ENCODE results near the gene TMEM127. TPM values are rescaled to one million over a fixed set of nuclear protein-coding genes. Genes with fewer than 3 reads are reported as not detected.
"Not testable (repeated sequence)": the region's sequence is repeated elsewhere in the genome, so short reads cannot be mapped to it uniquely, and the experiment has no call there.

The TMEM127 gene
- total RNA-seq, 1 donor from 2014 or later, result 41.1 TPM

- intact Hi-C loops (cut with micrococcal nuclease), result loop anchor here (1.0 kb wide), 1 partner anchor 34 kb away; the partner anchor contains the start of gene STARD7
Measured at GRCh38 chr2:96241900-96242611, 23.7 kb downstream of the TMEM127 start.

DNA sequence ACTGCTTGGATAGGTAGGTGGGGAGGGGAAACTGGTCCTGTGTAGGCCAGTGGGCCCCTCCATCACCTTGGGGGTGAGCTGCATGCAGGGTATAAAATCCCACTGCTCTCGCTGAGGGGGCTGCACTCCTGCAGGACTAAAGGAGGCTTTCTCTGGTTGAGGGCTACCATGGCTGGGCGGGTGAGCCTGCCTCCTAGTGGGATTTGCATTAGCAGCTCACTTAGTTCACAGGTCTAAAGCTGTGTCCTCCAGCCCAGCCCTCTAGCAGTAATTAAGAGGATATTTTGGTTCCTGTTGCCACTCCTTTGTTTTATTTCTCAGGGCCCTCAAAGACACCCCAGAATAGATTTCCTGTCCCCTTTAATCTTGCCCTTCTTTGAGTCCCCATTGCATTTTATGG, 24.6 kb downstream of the TMEM127 start:
- intact Hi-C loops (cut with micrococcal nuclease), result no loop called here

- intact Hi-C loops (cut with micrococcal nuclease), result no loop called here
Measured at GRCh38 chr2:96240341-96241038, 25.3 kb downstream of the TMEM127 start.

- intact Hi-C loops (cut with micrococcal nuclease), result no loop called here
Measured at GRCh38 chr2:96239745-96240264, 26.0 kb downstream of the TMEM127 start.

- intact Hi-C loops (cut with micrococcal nuclease), result no loop called here
Measured at GRCh38 chr2:96239091-96239490, 26.7 kb downstream of the TMEM127 start.

DNA sequence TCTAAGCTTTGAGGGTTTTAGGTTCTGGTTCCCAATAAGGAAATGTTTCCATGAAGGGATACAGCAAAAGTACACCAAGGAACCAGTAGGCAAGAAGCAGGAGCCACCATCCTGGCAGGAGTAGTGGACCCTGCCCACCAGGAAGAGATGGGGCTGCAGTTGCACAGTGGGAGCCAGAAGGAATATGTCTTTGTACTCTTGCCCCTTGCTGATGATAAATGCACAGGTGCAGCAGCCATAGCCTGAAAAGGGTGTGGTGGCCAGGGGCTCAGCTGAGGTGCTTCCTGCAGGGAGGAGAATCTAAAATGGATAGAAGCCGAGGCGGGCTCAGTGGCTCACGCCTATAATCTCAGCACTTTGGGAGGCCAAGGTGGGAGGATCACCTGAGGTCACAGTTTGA, 27.5 kb downstream of the TMEM127 start:
- intact Hi-C loops (cut with micrococcal nuclease), result no loop called here

- intact Hi-C loops (cut with micrococcal nuclease), result no loop called here
Measured at GRCh38 chr2:96236882-96237281, 28.9 kb downstream of the TMEM127 start.

GRCh38 chr2:96233880-96234316, 31.9 kb downstream of the TMEM127 start:
- intact Hi-C loops (cut with micrococcal nuclease), result no loop called here

DNA sequence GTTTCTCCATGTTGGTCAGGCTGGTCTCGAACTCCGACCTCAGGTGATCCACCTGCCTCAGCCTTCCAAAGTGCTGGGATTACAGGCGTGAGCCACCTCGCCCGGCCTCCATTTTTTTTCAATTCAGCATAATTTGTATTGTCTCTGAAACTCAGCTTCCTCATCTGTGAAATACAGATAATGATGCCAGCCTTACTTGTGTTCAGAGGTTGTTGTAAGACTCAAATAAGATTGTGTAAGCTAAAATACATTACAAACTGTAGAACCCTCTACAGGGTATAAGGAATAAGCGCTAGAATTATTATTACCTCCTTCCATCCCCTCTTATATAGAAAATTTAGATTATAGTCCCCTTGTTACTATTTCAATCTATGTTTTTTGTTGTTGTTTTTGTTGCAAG, 32.4 kb downstream of the TMEM127 start:
- intact Hi-C loops (cut with micrococcal nuclease), result no loop called here

- intact Hi-C loops (cut with micrococcal nuclease), result no loop called here
Measured at GRCh38 chr2:96231316-96231715, 34.5 kb downstream of the TMEM127 start.

DNA sequence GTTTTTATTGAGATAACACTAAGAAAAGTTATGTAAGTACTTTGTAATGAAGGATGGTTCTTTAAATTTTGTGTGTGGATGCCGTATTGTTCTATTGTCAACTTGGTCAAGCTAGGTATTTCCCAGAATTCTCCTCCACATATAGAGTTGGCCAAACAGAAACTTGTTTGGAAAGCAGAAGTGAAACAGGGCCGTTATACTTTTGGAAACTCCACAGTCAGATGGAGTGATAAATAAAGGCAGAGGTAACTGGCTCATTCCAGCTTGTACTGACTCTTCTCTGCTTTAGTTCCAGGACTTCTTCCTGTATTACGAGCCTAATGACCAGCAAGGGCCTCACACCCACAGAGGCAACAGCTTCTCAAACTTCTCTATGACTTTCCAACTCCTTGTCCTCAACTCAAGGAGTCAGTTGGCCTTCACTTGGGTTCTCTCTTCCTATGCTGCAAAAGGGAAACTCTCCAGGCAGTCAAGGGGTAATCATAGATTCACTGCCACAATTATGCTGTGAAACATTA, 40.7 kb downstream of the TMEM127 start:
- intact Hi-C loops (cut with micrococcal nuclease), result no loop called here

DNA sequence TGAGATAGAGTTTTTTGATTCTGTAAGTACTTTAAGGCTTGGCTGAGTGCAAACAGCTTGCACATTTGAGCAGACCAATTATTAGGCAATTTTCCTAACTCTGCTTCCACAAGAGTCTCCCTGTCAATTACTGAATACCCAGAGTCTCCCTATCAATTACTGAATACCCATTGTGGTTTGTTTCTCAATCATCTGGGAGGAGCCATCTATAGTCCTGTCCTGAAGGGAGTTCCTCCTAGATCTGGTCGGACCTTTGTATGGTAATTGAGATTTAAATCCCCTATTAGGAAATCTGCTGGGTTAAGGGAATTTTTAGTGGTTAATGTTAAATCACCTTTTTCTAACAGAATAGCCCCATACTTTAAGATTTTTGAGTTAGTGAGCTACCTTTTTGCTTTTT, 44.7 kb downstream of the TMEM127 start:
- intact Hi-C loops (cut with micrococcal nuclease), result not testable (repeated sequence)

DNA sequence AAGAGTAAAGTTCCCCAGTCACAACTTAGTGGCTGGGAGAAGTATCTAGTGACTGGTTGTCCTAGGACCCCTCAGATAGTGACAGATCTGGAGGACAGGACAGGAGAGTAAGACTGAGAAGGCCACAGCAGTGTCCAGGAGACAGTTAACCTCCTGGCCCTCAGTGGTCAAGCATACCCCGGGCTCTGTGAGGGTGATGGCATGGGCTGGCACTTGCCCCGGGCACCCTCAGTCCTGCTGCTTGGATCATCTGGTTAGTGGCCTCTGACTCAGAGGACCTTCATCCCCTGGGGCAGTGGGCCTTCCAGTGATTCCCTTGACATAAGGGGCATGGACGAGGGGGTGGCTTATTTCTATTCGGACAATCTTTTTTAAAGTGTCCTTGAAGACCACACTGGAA, 45.8 kb downstream of the TMEM127 start:
- intact Hi-C loops (cut with micrococcal nuclease), result not testable (repeated sequence)

DNA sequence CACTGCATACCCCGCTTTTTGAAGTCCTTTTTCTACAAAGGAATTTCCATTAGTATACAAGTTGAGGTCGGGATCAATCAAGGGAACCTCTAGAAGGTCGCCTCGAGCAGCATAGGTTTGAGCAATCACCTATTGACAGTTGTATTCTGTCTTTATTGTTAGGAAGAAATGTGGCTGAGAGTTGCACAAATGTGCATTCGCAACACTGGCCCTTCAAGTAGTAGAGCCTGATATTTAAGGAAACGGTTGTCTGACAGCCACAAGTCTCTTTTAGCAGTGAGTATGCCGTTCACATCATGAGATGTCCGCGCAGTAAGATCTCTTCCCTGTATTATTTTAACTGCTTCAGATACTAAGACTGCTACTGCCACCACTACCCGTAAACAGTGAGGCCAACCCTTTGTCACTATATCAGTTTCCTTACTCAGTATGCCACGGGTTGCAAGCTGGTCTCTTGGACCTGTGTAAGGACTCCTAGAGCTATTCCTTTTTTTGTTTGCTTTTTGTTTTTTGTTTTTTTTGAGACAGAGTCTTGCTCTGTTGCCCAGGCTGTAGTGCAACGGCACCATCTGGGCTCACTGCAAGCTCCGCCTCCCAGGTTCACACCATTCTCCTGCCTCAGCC, 47.2 kb downstream of the TMEM127 start:
- intact Hi-C loops (cut with micrococcal nuclease), result no loop called here

- intact Hi-C loops (cut with micrococcal nuclease), result no loop called here
Measured at GRCh38 chr2:96214554-96214953, 51.2 kb downstream of the TMEM127 start.

- intact Hi-C loops (cut with micrococcal nuclease), result no loop called here
Measured at GRCh38 chr2:96213379-96213778, 52.4 kb downstream of the TMEM127 start.

DNA sequence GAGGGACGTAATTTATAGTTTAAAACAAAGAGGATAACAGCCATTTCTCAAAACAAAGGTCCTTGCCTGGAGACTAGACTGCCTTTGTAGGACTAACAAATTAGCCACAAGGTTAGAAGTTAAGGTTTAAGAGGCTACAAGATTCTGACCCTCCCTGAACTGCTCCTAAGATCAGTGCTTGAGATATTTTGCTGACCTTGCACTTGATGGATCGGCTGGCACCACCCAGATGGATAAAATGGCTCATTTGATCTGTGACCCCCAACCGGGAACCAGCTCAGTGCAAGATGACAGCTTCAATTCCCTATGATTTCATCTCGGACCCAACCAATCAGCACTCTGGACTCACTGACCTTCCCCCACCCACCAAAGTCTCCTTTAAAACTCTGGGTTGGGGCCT, 53.5 kb downstream of the TMEM127 start:
- intact Hi-C loops (cut with micrococcal nuclease), result no loop called here

DNA sequence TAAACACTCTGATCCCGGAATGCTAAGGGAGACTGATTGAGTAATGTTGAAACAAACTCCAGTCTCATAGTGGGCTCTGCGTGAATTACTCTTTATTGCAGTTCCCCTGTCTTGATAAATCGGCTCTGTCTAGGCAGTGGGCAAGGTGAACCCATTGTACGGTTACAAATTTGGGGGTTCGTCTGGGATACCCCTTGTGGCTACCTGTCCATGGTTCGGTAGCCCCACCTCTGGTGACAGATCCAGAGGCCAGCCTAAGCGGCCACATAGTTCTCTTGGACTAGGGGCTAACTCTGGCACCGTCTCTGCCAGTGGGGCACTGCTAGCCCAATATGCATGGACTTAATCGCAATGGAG, 56.1 kb downstream of the TMEM127 start:
- intact Hi-C loops (cut with micrococcal nuclease), result loop anchor here (5.0 kb wide), 2 partner anchors 118 to 328 kb away; partner anchors contain the start of genes ARID5A and ITPRIPL1

GRCh38 chr2:96209011-96209728, 56.6 kb downstream of the TMEM127 start:
- intact Hi-C loops (cut with micrococcal nuclease), result loop anchor here (5.0 kb wide), 2 partner anchors 118 to 328 kb away; partner anchors contain the start of genes ARID5A and ITPRIPL1

GRCh38 chr2:96208143-96209010, 57.4 kb downstream of the TMEM127 start, which contains the start of gene STARD7:
Gene STARD7 (minus strand): TSS chr2:96208827. CDS start chr2:96208434, 393 bp downstream.
- intact Hi-C loops (cut with micrococcal nuclease), result loop anchor here (1.0 to 5.0 kb wide), 6 partner anchors 34 to 532 kb away; partner anchors contain the start of genes ARID5A, CIAO1, DUSP2 and ITPRIPL1
